AG04449 (cell line): ENCODE measurements around the gene MDFI.

Experiments used
- CTCF ChIA-PET: fragments of 350-600 bp; formaldehyde crosslinking; extraction: SDS; loops from one replicate; lab custom pipeline; 2021; ENCODE audit warnings: antibody characterized with exemption; lab: Yijun Ruan, JAX
- POLR2A ChIA-PET: fragments of 400-600, 350-600 bp; formaldehyde crosslinking; extraction: SDS; loops from one replicate; lab custom pipeline; 2020; ENCODE audit warnings: antibody characterized with exemption, inconsistent platforms; lab: Yijun Ruan, JAX
- DNase-seq: peaks from one replicate; pipeline ENCODE4 v3.0.0-alpha.2; 2010; ENCODE audit warnings: low read depth, low spot score
- H3K4me3 ChIP-seq: 2 replicates; pipeline ENCODE4 v1.5.1; 2011; ENCODE audit warnings: low read depth, mild to moderate bottlenecking, control low read depth, low read length
- CTCF ChIP-seq: IDR thresholded peaks from one replicate; pipeline ENCODE4 v1.5.1; 2011; ENCODE audit warnings: mild to moderate bottlenecking, moderate library complexity, low read length, control low read depth, inconsistent platforms; ENCODE audit not compliant: insufficient read depth; ENCODE audit errors: missing control alignments

The MDFI gene

GRCh38 chr6:41621367-41621766 lies 16.9 kb upstream of the MDFI start:
- DNase-seq, result no peak
- ChIA-PET CTCF (interaction anchor here (1.6 kb wide), 1 partner anchor 19 kb away, joined by 9 read pairs; no protein-coding TSS in a partner anchor), POLR2A (no interaction called here)
- no peak for TF ChIP-seq CTCF
- H3K4me3 ChIP-seq, result no peak overlapping the region

- POLR2A ChIA-PET, result no interaction called here
These were observed 16.5 kb upstream of the MDFI start for GRCh38 chr6:41621802-41622201.

GRCh38 chr6:41622206-41622988 lies 15.9 kb upstream of the MDFI start:
- H3K4me3 ChIP-seq, result no peak overlapping the region
- no peak for TF ChIP-seq CTCF
- POLR2A ChIA-PET, result no interaction called here
- CTCF ChIA-PET, result interaction anchor here (0.9 to 1.6 kb wide), 4 partner anchors 12 to 254 kb away, joined by 3 to 9 read pairs (median 3); no protein-coding TSS in a partner anchor
- DNase-seq, result no peak

More at GRCh38 chr6:41621802-41622201, 16.5 kb upstream of the MDFI start:
- CTCF ChIA-PET, result interaction anchor here (0.9 to 1.6 kb wide), 4 partner anchors 13 to 253 kb away, joined by 3 to 9 read pairs (median 3); no protein-coding TSS in a partner anchor
- no peak for DNase-seq
- H3K4me3 ChIP-seq, result no peak overlapping the region
- TF ChIP-seq CTCF, result no peak

- no peak for DNase-seq
- H3K4me3 ChIP-seq, result no peak overlapping the region
- ChIA-PET CTCF (interaction anchor here (2.5 kb wide), 1 partner anchor 255 kb away, joined by 7 read pairs; no protein-coding TSS in a partner anchor), POLR2A (no interaction called here)
- TF ChIP-seq CTCF, result no peak
These were observed 14.9 kb upstream of the MDFI start for GRCh38 chr6:41623330-41623729.

- H3K4me3 ChIP-seq, result no peak overlapping the region
- ChIA-PET POLR2A (no interaction called here), CTCF (interaction anchor here (1.1 to 3.7 kb wide), 4 partner anchors 10 to 257 kb away, joined by 4 to 22 read pairs (median 6); no protein-coding TSS in a partner anchor)
- no peak for DNase-seq
- no peak for TF ChIP-seq CTCF
These were observed 13.5 kb upstream of the MDFI start for GRCh38 chr6:41624621-41625380.
